CD4-positive, CD25-positive, alpha-beta regulatory T cell (primary cell): Measurements from ENCODE around the gene ZHX3. TPM values are rescaled to one million over a fixed set of nuclear protein-coding genes. Genes with fewer than 3 reads are reported as not detected.

Experiments
- polyA plus RNA-seq, 4 donors: library from polyadenylated mRNA; unstranded; fragments of 300-500 nt; fragmentation: Illumina TruSeq; gene quantifications; one replicate each; pipeline ENCODE4 v1.2.3, GENCODE V29; 2021
- total RNA-seq: library from RNA; stranded (reverse); gene quantifications from one replicate; pipeline ENCODE4 v1.2.3, GENCODE V29; 2022

ZHX3 gene
- total and polyA plus RNA-seq, 5 donors from 2014 or later, result 0.42 to 8.8 (median 2.9) TPM

Other genes starting within 250 kb of the ZHX3 start
- 540 TPM for gene PLCG1, start 180.2 kb downstream of the ZHX3 start, total RNA-seq
- 10 to 100 TPM; 30.4 to 36.1 (median 33.0) TPM for gene PLCG1, start 180.2 kb downstream of the ZHX3 start, polyA plus RNA-seq
- 0.35 TPM for gene LPIN3, start 23.1 kb upstream of the ZHX3 start, total RNA-seq
- gene LPIN3, start 23.1 kb upstream of the ZHX3 start, polyA plus RNA-seq, result under 1 TPM in 1 of 4 donors, not detected in 3; 0.10 TPM
- gene EMILIN3, start 49.1 kb upstream of the ZHX3 start, total RNA-seq, result not detected
- gene EMILIN3, start 49.1 kb upstream of the ZHX3 start, polyA plus RNA-seq, result not detected